Lung (tissue), 12 donors: ENCODE data around the gene LMF1. TPM values are rescaled to one million over a fixed set of nuclear protein-coding genes. Genes with fewer than 3 reads are reported as not detected.

Experiments
- ATAC-seq: fragments of 200-7000 bp; cut with Tn5 transposase; one replicate; pipeline ENCODE4 v1.9.1; 2020; ENCODE audit warnings: moderate number of reproducible peaks; ENCODE audit not compliant: insufficient read depth, low FRiP score
- DNase-seq, 3 donors: peaks; one replicate each; pipeline ENCODE4 v3.0.0-alpha.2; 2013 to 2017
- H3K27ac ChIP-seq, 2 donors: one replicate each; pipeline ENCODE4 v1.5.1; 2013; ENCODE audit warnings: mild to moderate bottlenecking in 2 of 2, moderate library complexity in 2 of 2, control low read depth in 1 of 2, inconsistent platforms in 1 of 2, low read depth in 1 of 2, low read length in 1 of 2
- H3K27me3 ChIP-seq, 3 donors: one replicate each; pipeline ENCODE4 v1.5.1; 2013; ENCODE audit warnings: low read length in 2 of 3; ENCODE audit not compliant: control insufficient read depth in 3 of 3, insufficient read depth in 3 of 3
- H3K36me3 ChIP-seq, 4 donors: one replicate each; pipeline ENCODE4 v1.5.1; 2013; ENCODE audit warnings: low read length in 4 of 4, mild to moderate bottlenecking in 1 of 4, moderate library complexity in 1 of 4; ENCODE audit not compliant: control insufficient read depth in 4 of 4, insufficient read depth in 4 of 4
- H3K4me1 ChIP-seq, 5 donors: one replicate each; pipeline ENCODE4 v1.5.1; 2013; ENCODE audit warnings: low read length in 5 of 5, mild to moderate bottlenecking in 2 of 5, moderate library complexity in 1 of 5; ENCODE audit not compliant: control insufficient read depth in 5 of 5, insufficient read depth in 5 of 5
- H3K4me3 ChIP-seq: one replicate; pipeline ENCODE4 v1.5.1; 2013; ENCODE audit warnings: mild to moderate bottlenecking, control low read depth, moderate library complexity
- H3K9ac ChIP-seq, 2 donors: one replicate each; pipeline ENCODE4 v1.5.1; 2013; ENCODE audit warnings: low read length in 2 of 2, control low read depth in 1 of 2; ENCODE audit not compliant: insufficient read depth in 1 of 2
- H3K9me3 ChIP-seq, 4 donors: one replicate each; pipeline ENCODE4 v1.5.1; 2013; ENCODE audit warnings: low read length in 3 of 4, mild to moderate bottlenecking in 1 of 4, moderate library complexity in 1 of 4; ENCODE audit not compliant: control insufficient read depth in 4 of 4, insufficient read depth in 3 of 4
- WGBS, 2 donors: extraction: QIAGEN DNeasy Blood & Tissue Kit; methylation state at CpG; one replicate each; pipeline ENCODE4 v1.1.7; 2013; 5-methylcytosine and 5-hydroxymethylcytosine counted together
- polyA plus RNA-seq, 2 donors: library from polyadenylated mRNA; stranded (reverse); fragments of 200-250 nt; gene quantifications; one replicate each; pipeline ENCODE4 v1.2.1, GENCODE V29; 2013
- total RNA-seq, 2 donors: library from RNA; depleted of rRNA in 1 of 2; stranded (reverse); fragments of >200 nt in 1 of 2; gene quantifications; one replicate each; pipeline ENCODE4 v1.2.1, GENCODE V29; 2014 to 2021
- TF ChIP-seq, protein P1 (sequence below): IDR thresholded peaks from 2 replicates; pipeline ENCODE4 v1.5.1; 2012; ENCODE audit warnings: mild to moderate bottlenecking; ENCODE audit errors: control extremely low read depth, extremely low read depth
- donor health status: control.
- donor health status: control.
- donor health status: Bipolar disorder and iron deficiency.
- donor health status: healthy.
- donor health status: DM: yes; HTN: yes; CAD: no.

LMF1 gene
- total and polyA plus RNA-seq, 4 donors: 9.1 to 23.7 (median 20.6) TPM

DNA sequence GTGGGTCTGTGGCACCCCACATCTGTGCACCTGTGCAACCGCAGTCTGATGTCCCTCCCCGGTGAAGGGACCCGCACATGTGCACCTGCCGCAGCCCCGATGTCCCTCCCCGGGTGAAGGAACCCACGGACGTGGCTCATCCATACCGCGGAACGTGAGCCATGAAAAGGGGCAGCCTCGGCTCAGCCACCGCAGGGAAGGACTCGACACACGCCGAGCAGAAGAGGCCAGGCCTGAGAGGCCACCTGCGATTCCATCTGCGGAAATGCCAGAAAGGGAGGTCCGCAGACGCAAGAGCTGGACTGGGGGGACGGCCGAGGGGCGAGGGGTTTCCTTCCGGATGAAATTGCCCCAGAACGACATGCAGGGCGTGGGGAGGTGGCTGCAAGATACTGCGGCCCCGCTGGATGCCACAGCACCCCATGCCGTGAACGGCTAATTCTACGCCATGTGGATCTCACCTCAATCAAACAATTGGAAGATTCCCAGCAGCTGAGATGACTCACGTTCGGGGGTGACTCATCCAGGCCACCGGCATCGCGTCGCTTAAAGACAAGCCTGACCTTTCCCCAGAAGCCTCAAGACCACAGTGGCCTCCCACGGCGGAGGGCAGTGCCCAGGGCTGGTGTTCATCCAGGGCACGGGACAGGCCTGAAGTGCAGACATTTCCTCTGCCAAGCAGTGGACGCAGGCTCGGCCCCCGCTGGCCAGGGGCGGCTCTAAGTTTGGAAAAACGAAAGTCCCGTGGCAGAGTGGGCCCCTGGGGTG is 31.8 kb upstream of the LMF1 start:
- Histone ChIP-seq H3K9ac (no peak overlapping the region), H3K36me3 (no peaks in the 10 kb centered on the region), H3K27me3 (no peaks in the 10 kb centered on the region), H3K4me1 (no peaks in the 10 kb centered on the region), H3K4me3 (no peak overlapping the region), H3K9me3 (no peaks in the 10 kb centered on the region), H3K27ac (no peak overlapping the region)
- TF ChIP-seq, protein P1, sequence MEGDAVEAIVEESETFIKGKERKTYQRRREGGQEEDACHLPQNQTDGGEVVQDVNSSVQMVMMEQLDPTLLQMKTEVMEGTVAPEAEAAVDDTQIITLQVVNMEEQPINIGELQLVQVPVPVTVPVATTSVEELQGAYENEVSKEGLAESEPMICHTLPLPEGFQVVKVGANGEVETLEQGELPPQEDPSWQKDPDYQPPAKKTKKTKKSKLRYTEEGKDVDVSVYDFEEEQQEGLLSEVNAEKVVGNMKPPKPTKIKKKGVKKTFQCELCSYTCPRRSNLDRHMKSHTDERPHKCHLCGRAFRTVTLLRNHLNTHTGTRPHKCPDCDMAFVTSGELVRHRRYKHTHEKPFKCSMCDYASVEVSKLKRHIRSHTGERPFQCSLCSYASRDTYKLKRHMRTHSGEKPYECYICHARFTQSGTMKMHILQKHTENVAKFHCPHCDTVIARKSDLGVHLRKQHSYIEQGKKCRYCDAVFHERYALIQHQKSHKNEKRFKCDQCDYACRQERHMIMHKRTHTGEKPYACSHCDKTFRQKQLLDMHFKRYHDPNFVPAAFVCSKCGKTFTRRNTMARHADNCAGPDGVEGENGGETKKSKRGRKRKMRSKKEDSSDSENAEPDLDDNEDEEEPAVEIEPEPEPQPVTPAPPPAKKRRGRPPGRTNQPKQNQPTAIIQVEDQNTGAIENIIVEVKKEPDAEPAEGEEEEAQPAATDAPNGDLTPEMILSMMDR: no peak
- ATAC-seq: no peak
- WGBS, 2 donors: 77 to 87% methylated on average over 46 of the region's 46 CpGs
- DNase-seq: no peak

GRCh38 chr16:1001096-1001495 is 30.3 kb upstream of the LMF1 start:
- H3K9me3 ChIP-seq: peaks cover 0 to 5% (median under 1%) of the 10 kb centered on the region in 4 donors
- no peaks in the 10 kb centered on the region for H3K36me3 ChIP-seq
- H3K4me1 ChIP-seq: peaks cover 0 to 4% (median 0%) of the 10 kb centered on the region in 5 donors
- 90 to 94% methylated on average over 11 of the region's 11 CpGs for WGBS, 2 donors
- ATAC-seq: no peak
- no peaks in the 10 kb centered on the region for H3K27me3 ChIP-seq
- H3K4me3 ChIP-seq: no peak overlapping the region
- DNase-seq: no peak
- TF ChIP-seq, protein P1: no peak
- H3K9ac ChIP-seq: no peak overlapping the region
- no peak overlapping the region for H3K27ac ChIP-seq

DNA sequence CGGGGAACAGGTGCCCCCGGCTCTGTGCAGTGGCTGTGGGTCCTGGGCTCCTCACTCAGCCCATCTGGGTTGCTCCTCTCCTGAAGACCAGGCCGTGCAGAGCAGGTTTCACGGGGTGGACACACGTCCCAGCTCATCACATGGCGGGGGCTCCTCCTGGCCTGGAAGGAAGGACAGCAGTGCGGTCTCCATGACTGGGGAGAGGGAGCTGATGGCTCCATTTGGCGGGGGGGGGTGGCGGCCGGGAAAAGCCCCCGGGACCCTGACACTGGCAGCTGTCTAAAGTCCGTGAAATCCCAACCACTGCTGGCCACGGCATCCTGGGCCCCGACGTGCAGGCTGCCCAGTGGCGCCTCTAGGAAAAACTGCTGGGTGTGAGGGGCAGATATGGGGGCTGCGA is 29.8 kb upstream of the LMF1 start:
- no peaks in the 10 kb centered on the region for H3K27me3 ChIP-seq
- no peak for DNase-seq
- H3K27ac ChIP-seq: no peak overlapping the region
- H3K9ac ChIP-seq: no peak overlapping the region
- H3K4me3 ChIP-seq: no peak overlapping the region
- no peak for ATAC-seq
- no peaks in the 10 kb centered on the region for H3K36me3 ChIP-seq
- H3K4me1 ChIP-seq: peaks cover 0 to 4% (median 0%) of the 10 kb centered on the region in 5 donors
- TF ChIP-seq, protein P1: no peak
- H3K9me3 ChIP-seq: peaks cover 0 to 9% (median 3%) of the 10 kb centered on the region in 4 donors
- 87 to 95% methylated on average over 17 of the region's 17 CpGs for WGBS, 2 donors
